HEK293 (cell line): ENCODE measurements around the gene SCUBE3.

ENCODE experiments used
- CTCF ChIA-PET: fragments of 350-600 bp; formaldehyde crosslinking; extraction: SDS; loops from one replicate; lab custom pipeline; 2021; ENCODE audit warnings: antibody characterized with exemption; lab: Yijun Ruan, JAX
- POLR2A ChIA-PET: fragments of 300-600 bp; formaldehyde crosslinking; extraction: SDS; loops from one replicate; lab custom pipeline; 2020; ENCODE audit warnings: antibody characterized with exemption, inconsistent platforms; lab: Yijun Ruan, JAX
- H3K27ac ChIP-seq: fragments of 200-500 bp; sonication (Bioruptor generic); 2 replicates; pipeline ENCODE4 v1.5.1; 2014; ENCODE audit warnings: low read depth, low read length, control low read depth, inconsistent platforms; ENCODE audit errors: extremely low read depth
- H3K36me3 ChIP-seq, 2 experiments: fragments of 200-500 bp in 1 of 2; sonication (Bioruptor generic) in 1 of 2; 1 replicate in 1 of 2; 2 replicates in 1 of 2; pipeline ENCODE4 v1.5.1; 2014 to 2017; ENCODE audit warnings: inconsistent platforms in 2 of 2, low read length in 2 of 2; ENCODE audit not compliant: control insufficient read depth in 2 of 2, insufficient read depth in 1 of 2
- H3K4me1 ChIP-seq: fragments of 200-500 bp; sonication (Bioruptor generic); 2 replicates; pipeline ENCODE4 v1.5.1; 2014; ENCODE audit warnings: mild to moderate bottlenecking, low read length, inconsistent platforms; ENCODE audit not compliant: control insufficient read depth, insufficient read depth
- H3K4me3 ChIP-seq: 2 replicates; pipeline ENCODE4 v1.5.1; 2011; ENCODE audit warnings: low read depth, mild to moderate bottlenecking, control low read depth, low read length, moderate library complexity
- H3K9me3 ChIP-seq: fragments of 200-500 bp; sonication (Bioruptor generic); 2 replicates; pipeline ENCODE4 v1.5.1; 2014; ENCODE audit warnings: low read depth, low read length, inconsistent platforms; ENCODE audit not compliant: control insufficient read depth, insufficient read depth
- GLI4 ChIP-seq: fragments of 450-650 bp; formaldehyde crosslinking; IDR thresholded peaks from 2 replicates; pipeline ENCODE4 v1.5.1; 2016; ENCODE audit warnings: missing biosample characterization, missing genetic modification characterization
- HIC1 ChIP-seq: fragments of 450-650 bp; formaldehyde crosslinking; IDR thresholded peaks from 2 replicates; pipeline ENCODE4 v1.5.1; 2016; ENCODE audit warnings: missing biosample characterization, missing genetic modification characterization
- KLF16 ChIP-seq: fragments of 450-650 bp; formaldehyde crosslinking; IDR thresholded peaks from 2 replicates; pipeline ENCODE4 v1.5.1; 2017; ENCODE audit warnings: missing biosample characterization, missing genetic modification characterization
- OSR2 ChIP-seq: fragments of 450-650 bp; formaldehyde crosslinking; IDR thresholded peaks from 2 replicates; pipeline ENCODE4 v1.5.1; 2016; ENCODE audit warnings: missing biosample characterization, missing genetic modification characterization
- REPIN1 ChIP-seq: fragments of 450-650 bp; formaldehyde crosslinking; IDR thresholded peaks from 2 replicates; pipeline ENCODE4 v1.5.1; 2017; ENCODE audit warnings: missing biosample characterization, missing genetic modification characterization, low read depth
- REST ChIP-seq: fragments of 450-650 bp; formaldehyde crosslinking; IDR thresholded peaks from 2 replicates; pipeline ENCODE4 v1.5.1; 2016; ENCODE audit warnings: missing biosample characterization, missing genetic modification characterization
- SALL2 ChIP-seq: fragments of 450-650 bp; formaldehyde crosslinking; IDR thresholded peaks from 2 replicates; pipeline ENCODE4 v1.5.0; 2017; ENCODE audit warnings: missing biosample characterization, mild to moderate bottlenecking, missing genetic modification characterization, borderline replicate concordance
- SCRT1 ChIP-seq: fragments of 450-650 bp; formaldehyde crosslinking; IDR thresholded peaks from 2 replicates; pipeline ENCODE4 v1.5.1; 2016; ENCODE audit warnings: missing biosample characterization, missing genetic modification characterization, borderline replicate concordance
- YY2 ChIP-seq: fragments of 450-650 bp; formaldehyde crosslinking; IDR thresholded peaks from 2 replicates; pipeline ENCODE4 v1.5.1; 2016; ENCODE audit warnings: missing biosample characterization, missing genetic modification characterization
- ZBTB48 ChIP-seq: fragments of 450-650 bp; formaldehyde crosslinking; IDR thresholded peaks from 2 replicates; pipeline ENCODE4 v1.5.1; 2016; ENCODE audit warnings: missing biosample characterization, missing genetic modification characterization
- ZFP37 ChIP-seq: fragments of 450-650 bp; formaldehyde crosslinking; IDR thresholded peaks from 2 replicates; pipeline ENCODE4 v1.5.1; 2016; ENCODE audit warnings: missing biosample characterization, missing genetic modification characterization
- ZIC2 ChIP-seq: fragments of 450-650 bp; formaldehyde crosslinking; IDR thresholded peaks from 2 replicates; pipeline ENCODE4 v1.5.1; 2016; ENCODE audit warnings: missing biosample characterization, missing genetic modification characterization
- ZNF133 ChIP-seq: fragments of 450-650 bp; formaldehyde crosslinking; IDR thresholded peaks from 2 replicates; pipeline ENCODE4 v1.5.1; 2016; ENCODE audit warnings: missing biosample characterization, missing genetic modification characterization
- ZNF311 ChIP-seq: fragments of 450-650 bp; formaldehyde crosslinking; IDR thresholded peaks from 2 replicates; pipeline ENCODE4 v1.5.1; 2017; ENCODE audit warnings: missing biosample characterization, missing genetic modification characterization, borderline replicate concordance
- ZNF366 ChIP-seq: fragments of 450-650 bp; formaldehyde crosslinking; conservative IDR thresholded peaks from 2 replicates; pipeline ENCODE4 v1.5.1; 2016; ENCODE audit warnings: missing biosample characterization, missing genetic modification characterization
- ZNF37A ChIP-seq: fragments of 450-650 bp; IDR thresholded peaks from 2 replicates; pipeline ENCODE4 v1.5.1; 2018; ENCODE audit warnings: missing biosample characterization, missing genetic modification characterization
- ZNF571 ChIP-seq: fragments of 450-650 bp; formaldehyde crosslinking; IDR thresholded peaks from 2 replicates; pipeline ENCODE4 v1.5.0; 2017; ENCODE audit warnings: missing biosample characterization, missing genetic modification characterization
- ZNF660 ChIP-seq: fragments of 450-650 bp; IDR thresholded peaks from 2 replicates; pipeline ENCODE4 v1.5.1; 2018; ENCODE audit warnings: missing biosample characterization, mild to moderate bottlenecking, missing genetic modification characterization
- ZNF701 ChIP-seq: fragments of 450-650 bp; formaldehyde crosslinking; IDR thresholded peaks from 2 replicates; pipeline ENCODE4 v1.5.1; 2016; ENCODE audit warnings: missing biosample characterization, missing genetic modification characterization
- ZNF830 ChIP-seq: fragments of 450-650 bp; IDR thresholded peaks from 2 replicates; pipeline ENCODE4 v1.5.0; 2018; ENCODE audit warnings: missing biosample characterization, missing genetic modification characterization, low read depth, mild to moderate bottlenecking, moderate library complexity
- TF ChIP-seq, protein P1 (sequence below): fragments of 450-650 bp; formaldehyde crosslinking; IDR thresholded peaks from 2 replicates; pipeline ENCODE4 v1.5.1; 2017; ENCODE audit warnings: missing biosample characterization, missing genetic modification characterization
- TF ChIP-seq, protein P2 (sequence below): fragments of 450-650 bp; formaldehyde crosslinking; conservative IDR thresholded peaks from 2 replicates; pipeline ENCODE4 v1.5.1; 2016; ENCODE audit warnings: low read depth, missing biosample characterization, missing genetic modification characterization

Gene SCUBE3

GRCh38 chr6:35214869-35215664 lies 1.3 kb downstream of the SCUBE3 start (continued):
- TF ChIP-seq REPIN1 (no peak), ZNF660 (tag by site-specific recombination) (no peak), OSR2 (tag by site-specific recombination) (no peak), ZFP37 (tag by site-specific recombination) (no peak), ZNF133 (tag by site-specific recombination) (no peak), YY2 (tag by site-specific recombination) (no peak), SCRT1 (tag by site-specific recombination) (no peak)
- TF ChIP-seq, protein P1, sequence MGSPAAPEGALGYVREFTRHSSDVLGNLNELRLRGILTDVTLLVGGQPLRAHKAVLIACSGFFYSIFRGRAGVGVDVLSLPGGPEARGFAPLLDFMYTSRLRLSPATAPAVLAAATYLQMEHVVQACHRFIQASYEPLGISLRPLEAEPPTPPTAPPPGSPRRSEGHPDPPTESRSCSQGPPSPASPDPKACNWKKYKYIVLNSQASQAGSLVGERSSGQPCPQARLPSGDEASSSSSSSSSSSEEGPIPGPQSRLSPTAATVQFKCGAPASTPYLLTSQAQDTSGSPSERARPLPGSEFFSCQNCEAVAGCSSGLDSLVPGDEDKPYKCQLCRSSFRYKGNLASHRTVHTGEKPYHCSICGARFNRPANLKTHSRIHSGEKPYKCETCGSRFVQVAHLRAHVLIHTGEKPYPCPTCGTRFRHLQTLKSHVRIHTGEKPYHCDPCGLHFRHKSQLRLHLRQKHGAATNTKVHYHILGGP (tag by site-specific recombination) = no peak
- TF ChIP-seq, protein P2, sequence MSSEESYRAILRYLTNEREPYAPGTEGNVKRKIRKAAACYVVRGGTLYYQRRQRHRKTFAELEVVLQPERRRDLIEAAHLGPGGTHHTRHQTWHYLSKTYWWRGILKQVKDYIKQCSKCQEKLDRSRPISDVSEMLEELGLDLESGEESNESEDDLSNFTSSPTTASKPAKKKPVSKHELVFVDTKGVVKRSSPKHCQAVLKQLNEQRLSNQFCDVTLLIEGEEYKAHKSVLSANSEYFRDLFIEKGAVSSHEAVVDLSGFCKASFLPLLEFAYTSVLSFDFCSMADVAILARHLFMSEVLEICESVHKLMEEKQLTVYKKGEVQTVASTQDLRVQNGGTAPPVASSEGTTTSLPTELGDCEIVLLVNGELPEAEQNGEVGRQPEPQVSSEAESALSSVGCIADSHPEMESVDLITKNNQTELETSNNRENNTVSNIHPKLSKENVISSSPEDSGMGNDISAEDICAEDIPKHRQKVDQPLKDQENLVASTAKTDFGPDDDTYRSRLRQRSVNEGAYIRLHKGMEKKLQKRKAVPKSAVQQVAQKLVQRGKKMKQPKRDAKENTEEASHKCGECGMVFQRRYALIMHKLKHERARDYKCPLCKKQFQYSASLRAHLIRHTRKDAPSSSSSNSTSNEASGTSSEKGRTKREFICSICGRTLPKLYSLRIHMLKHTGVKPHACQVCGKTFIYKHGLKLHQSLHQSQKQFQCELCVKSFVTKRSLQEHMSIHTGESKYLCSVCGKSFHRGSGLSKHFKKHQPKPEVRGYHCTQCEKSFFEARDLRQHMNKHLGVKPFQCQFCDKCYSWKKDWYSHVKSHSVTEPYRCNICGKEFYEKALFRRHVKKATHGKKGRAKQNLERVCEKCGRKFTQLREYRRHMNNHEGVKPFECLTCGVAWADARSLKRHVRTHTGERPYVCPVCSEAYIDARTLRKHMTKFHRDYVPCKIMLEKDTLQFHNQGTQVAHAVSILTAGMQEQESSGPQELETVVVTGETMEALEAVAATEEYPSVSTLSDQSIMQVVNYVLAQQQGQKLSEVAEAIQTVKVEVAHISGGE (tag by site-specific recombination) = no peak

DNA sequence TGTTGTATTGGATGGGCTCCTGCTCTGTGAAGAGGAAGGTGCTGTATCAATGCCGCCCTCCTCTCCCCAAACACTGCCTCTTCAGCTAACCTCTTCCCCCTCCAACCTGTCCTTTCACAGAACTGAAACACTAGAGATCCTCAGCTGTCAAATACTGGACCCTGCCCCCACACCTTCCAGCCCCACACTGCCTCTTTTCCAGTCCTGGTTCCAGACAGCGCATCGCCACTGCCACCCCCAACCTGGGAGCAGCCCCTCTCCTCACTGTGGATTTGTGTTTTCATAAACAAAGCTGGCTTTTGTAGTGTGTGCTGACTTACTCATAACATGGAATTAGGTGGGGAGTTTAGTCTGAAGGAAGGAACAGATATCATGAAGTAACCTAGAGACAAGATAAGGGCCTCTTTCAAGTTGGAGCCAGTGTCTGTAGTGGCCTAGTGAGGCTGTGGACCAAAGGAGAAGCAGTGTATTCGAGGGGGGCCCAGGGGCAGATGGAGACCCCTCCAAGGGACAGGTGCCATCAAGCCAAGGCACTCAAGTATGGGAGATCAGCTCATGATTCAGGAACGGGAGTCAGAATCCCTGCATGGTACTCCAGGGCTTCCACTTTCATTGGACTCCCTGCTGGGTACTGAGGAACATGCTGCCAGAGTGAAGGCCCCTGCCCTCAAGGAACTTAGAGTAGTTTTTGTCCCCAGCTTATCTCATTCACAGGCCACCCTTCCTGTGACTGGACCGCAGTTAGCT lies 2.1 kb downstream of the SCUBE3 start:
- Histone ChIP-seq H3K4me3 (no peak overlapping the region), H3K9me3 (no peaks in the 10 kb centered on the region), H3K36me3 (no peaks in the 10 kb centered on the region), H3K27ac (no peak overlapping the region; the same call in 1 of the 2 replicates), H3K4me1 (peaks cover 38% of the 10 kb centered on the region)
- ChIA-PET CTCF (interaction anchor here (0.6 to 16.5 kb wide), 8 partner anchors 11 to 1865 kb away, joined by 3 to 158 read pairs (median 6); no protein-coding TSS in a partner anchor), POLR2A (interaction anchor here (0.8 to 1.2 kb wide), 3 partner anchors 11 to 16 kb away, joined by 3 to 4 read pairs (median 4); no protein-coding TSS in a partner anchor)
- TF ChIP-seq HIC1 (tag by site-specific recombination) (no peak), ZNF571 (tag by site-specific recombination) (no peak), ZNF311 (tag by site-specific recombination) (no peak), REST (tag by site-specific recombination) (no peak), ZNF701 (tag by site-specific recombination) (no peak), REPIN1 (no peak), ZNF37A (no peak), ZBTB48 (tag by site-specific recombination) (0 out of 2 replicates have a peak, but pooled peaks have one; percentile 21), GLI4 (tag by site-specific recombination) (no peak), ZFP37 (tag by site-specific recombination) (no peak), ZNF830 (tag by site-specific recombination) (no peak), ZNF366 (no peak), ZIC2 (peak; percentile 55), SALL2 (tag by site-specific recombination) (no peak), KLF16 (tag by site-specific recombination) (no peak)
